GM12878 (cell line): ENCODE measurements around the gene FMNL2. TPM values are rescaled to one million over a fixed set of nuclear protein-coding genes. Genes with fewer than 3 reads are reported as not detected.

ENCODE experiments used
- ATAC-seq: fragments of 200-7000 bp; cut with Tn5 transposase; 3 replicates; pipeline ENCODE4 v1.9.1; 2020; ENCODE audit warnings: mild to moderate bottlenecking, moderate library complexity
- BruUV-seq: library from RNA; stranded (reverse); fragments of 400-500 nt; replicated peaks from 2 replicates; lab custom pipeline; 2021; lab: Mats Ljungman, UMichigan
- CTCF ChIA-PET: fragments of 300-600 bp; sonication (Branson Sonifier 250); formaldehyde crosslinking; extraction: SDS; loops from one replicate; lab custom pipeline; 2021; ENCODE audit warnings: inconsistent platforms; lab: Yijun Ruan, JAX
- POLR2A ChIA-PET: fragments of 350-600 bp; formaldehyde crosslinking; extraction: SDS; loops from one replicate; lab custom pipeline; 2021; ENCODE audit warnings: inconsistent platforms; lab: Charles Lee
- RAD21 ChIA-PET: fragments of 300-600 bp; sonication (Branson Sonifier 250); formaldehyde crosslinking; loops from one replicate; lab custom pipeline; 2023; ENCODE audit warnings: antibody characterized with exemption; ENCODE audit not compliant: unreplicated experiment; lab: Charles Lee
- SMC1A ChIA-PET: fragments of 300-600 bp; sonication (Branson Sonifier 250); formaldehyde crosslinking; loops from one replicate; lab custom pipeline; 2023; ENCODE audit not compliant: unreplicated experiment, uncharacterized antibody; lab: Charles Lee
- DNase-seq: peaks from one replicate; pipeline ENCODE4 v3.0.0-alpha.2; 2011; ENCODE audit warnings: low read depth, low spot score
- FAIRE-seq: peaks from 3 replicates; lab custom pipeline; 2011; peaks lifted over from hg19 to GRCh38; lab: Jason Lieb, UNC
- H2AFZ ChIP-seq: 2 replicates; pipeline ENCODE4 v1.6.0; 2011; ENCODE audit warnings: low read depth, low read length, control low read depth; ENCODE audit not compliant: control insufficient read depth
- H3K27ac ChIP-seq: 2 replicates; pipeline ENCODE4 v1.5.1; 2011; ENCODE audit warnings: control low read depth; ENCODE audit not compliant: control insufficient read depth, insufficient read depth
- H3K27me3 ChIP-seq, 2 experiments: replicated peaks in 1 of 2; 2 replicates each; pipeline versions ENCODE4 v1.6.0 to v1.6.1; 2011; ENCODE audit warnings: low read length in 1 of 2; ENCODE audit not compliant: control insufficient read depth in 2 of 2, insufficient read depth in 2 of 2
- H3K36me3 ChIP-seq, 2 experiments: 2 replicates each; pipeline ENCODE4 v1.5.1; 2011; ENCODE audit warnings: low read length in 1 of 2; ENCODE audit not compliant: control insufficient read depth in 2 of 2, insufficient read depth in 2 of 2
- H3K4me1 ChIP-seq: 2 replicates; pipeline ENCODE4 v1.6.1; 2011; ENCODE audit warnings: mild to moderate bottlenecking, low read length, moderate library complexity, mixed read lengths; ENCODE audit not compliant: control insufficient read depth, insufficient read depth
- H3K4me2 ChIP-seq: 2 replicates; pipeline ENCODE4 v1.6.0; 2011; ENCODE audit warnings: control low read depth; ENCODE audit not compliant: control insufficient read depth, insufficient read depth
- H3K4me3 ChIP-seq: fragments of 200-600 bp; sonication (generic); 2 replicates; pipeline ENCODE4 v1.5.1; 2016
- H3K79me2 ChIP-seq: 2 replicates; pipeline ENCODE4 v1.6.0; 2011; ENCODE audit warnings: low read length; ENCODE audit not compliant: control insufficient read depth, insufficient read depth
- H3K9ac ChIP-seq: 2 replicates; pipeline ENCODE4 v1.8.0; 2011; ENCODE audit warnings: low read length, control low read depth, mixed read lengths; ENCODE audit not compliant: control insufficient read depth, insufficient read depth
- H3K9me3 ChIP-seq: replicated peaks from 3 replicates; pipeline ENCODE4 v1.5.1; 2011; ENCODE audit warnings: mild to moderate bottlenecking, low read length; ENCODE audit not compliant: control insufficient read depth, insufficient read depth
- H4K20me1 ChIP-seq: 2 replicates; pipeline ENCODE4 v1.6.0; 2011; ENCODE audit not compliant: control insufficient read depth, insufficient read depth
- CEBPB ChIP-seq, 2 experiments: fragments of 150-350 bp in 1 of 2; IDR thresholded peaks; 2 replicates each; pipeline ENCODE4 v1.6.1; 2012 to 2014; ENCODE audit warnings: low read depth in 2 of 2, low read length in 2 of 2, borderline replicate concordance in 1 of 2, inconsistent platforms in 1 of 2
- EED ChIP-seq: sonication (generic); IDR thresholded peaks from 2 replicates; pipeline ENCODE4 v1.6.1; 2016; ENCODE audit warnings: antibody characterized with exemption, low read depth
- FOS ChIP-seq: IDR thresholded peaks from 3 replicates; pipeline ENCODE4 v1.6.1; 2011; ENCODE audit warnings: borderline replicate concordance; ENCODE audit not compliant: insufficient read length; ENCODE audit errors: extremely low read depth
- GABPA ChIP-seq: IDR thresholded peaks from 2 replicates; pipeline ENCODE4 v1.6.1; 2014; ENCODE audit warnings: antibody characterized with exemption, low read depth, mild to moderate bottlenecking, inconsistent platforms
- KAT2A ChIP-seq: conservative IDR thresholded peaks from 2 replicates; pipeline ENCODE4 v1.6.1; 2011; ENCODE audit warnings: low read depth, low read length; ENCODE audit not compliant: control insufficient read depth
- MTA2 ChIP-seq: fragments of 450-650 bp; IDR thresholded peaks from 2 replicates; pipeline ENCODE4 v1.6.1; 2016; ENCODE audit warnings: low read depth, mild to moderate bottlenecking, moderate library complexity
- NRF1 ChIP-seq: conservative IDR thresholded peaks from 2 replicates; pipeline ENCODE4 v1.6.1; 2011; ENCODE audit warnings: mild to moderate bottlenecking, low read depth, low read length, improper control_type of control experiment
- POLR2AphosphoS2 ChIP-seq: IDR thresholded peaks from 2 replicates; pipeline ENCODE4 v1.6.1; 2011; ENCODE audit warnings: low read depth, mild to moderate bottlenecking, low read length, improper control_type of control experiment, moderate library complexity
- WGBS: methylation state at CpG from one replicate; pipeline ENCODE4 v1.1.6; 2016; ENCODE audit warnings: low lambda C conversion rate; ENCODE audit not compliant: insufficient replicate concordance, insufficient coverage; ENCODE audit errors: missing lambda C conversion rate; 5-methylcytosine and 5-hydroxymethylcytosine counted together
- in situ Hi-C: fragments of 300-500 bp; cut with MboI; formaldehyde crosslinking; loops from 9 replicates; pipeline ENCODE4 v1.14.3; 2018; ENCODE audit warnings: mixed read lengths
- intact Hi-C: fragments of 100-400 bp; cut with micrococcal nuclease; formaldehyde crosslinking; loops from one replicate; pipeline ENCODE4 v1.14.2; 2022; ENCODE audit not compliant: unreplicated experiment
- polyA plus RNA-seq, 11 experiments: library from polyadenylated mRNA; depleted of rRNA in 4 of 11; unstranded in 6 of 11; stranded (reverse) in 5 of 11; fragments of >200 nt; fragmentation: Nextera tagmentation in 4 of 11; fragmentation: Illumina TruSeq in 1 of 11; extraction: Ambion mirVana in 4 of 11; extraction: Trizol in 1 of 11; gene quantifications; 1 replicate in 1 of 11; 2 replicates in 10 of 11; pipeline versions ENCODE4 v1.2.1 to v1.2.3, GENCODE V29; 2011 to 2016; ENCODE audit warnings: inconsistent platforms in 2 of 11, missing spikeins in 2 of 11, low read depth in 1 of 11
- total RNA-seq, 4 experiments: library from RNA; depleted of rRNA in 3 of 4; stranded (reverse); fragments of >200 nt in 3 of 4; fragmentation: Illumina TruSeq in 1 of 4; extraction: Trizol in 1 of 4; gene quantifications; 2 replicates each; pipeline versions ENCODE4 v1.2.1 to v1.2.3, GENCODE V29; 2013 to 2021

The FMNL2 gene
- total and polyA plus RNA-seq, 10 of the 15 experiments (the other 5 are each of a cell fraction or from before 2014, with no cell fraction given) = 0.13 to 9.9 (median 0.35) TPM

DNA sequence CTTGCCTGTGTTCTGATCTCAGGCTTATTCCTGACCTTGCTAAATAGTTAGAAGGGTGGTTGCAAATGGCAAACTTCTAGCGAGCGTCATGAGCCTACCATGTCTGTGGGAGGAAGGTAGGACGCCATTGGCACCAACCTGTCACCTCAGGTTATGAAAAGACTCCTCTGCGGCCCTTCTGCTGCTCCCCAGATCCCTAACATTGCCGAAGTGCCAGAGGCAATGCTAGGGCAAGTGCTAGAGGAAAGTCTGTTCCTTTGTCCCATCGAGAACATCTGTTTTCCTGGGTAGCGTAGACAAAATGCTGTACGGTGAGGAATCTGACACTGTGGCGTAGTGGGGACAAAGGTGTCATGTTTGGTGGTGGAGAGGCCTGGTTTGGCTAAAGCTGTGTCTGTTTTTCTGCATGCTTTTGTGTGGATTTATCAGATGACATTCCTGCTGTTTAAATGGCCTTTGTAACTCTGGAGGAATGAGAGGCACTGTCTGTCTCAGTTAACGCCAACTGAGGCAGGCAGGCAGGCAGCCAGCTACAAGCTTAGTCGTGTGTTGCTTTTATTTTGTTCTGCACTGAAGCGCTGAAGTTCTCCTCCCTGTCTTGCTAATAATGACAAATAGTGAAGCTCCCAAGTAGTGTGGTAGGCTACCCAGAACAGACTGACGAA is 288.2 kb downstream of the FMNL2 start:
- no peak for DNase-seq
- Histone ChIP-seq H3K4me1 (no peaks in the 10 kb centered on the region), H3K36me3 (no peaks in the 10 kb centered on the region), H3K27me3 (no peaks in the 10 kb centered on the region), H3K9ac (no peak overlapping the region), H3K4me3 (no peak overlapping the region), H2AFZ (no peak overlapping the region), H4K20me1 (no peaks in the 10 kb centered on the region), H3K79me2 (no peaks in the 10 kb centered on the region), H3K4me2 (no peak overlapping the region), H3K27ac (no peak overlapping the region), H3K9me3 (no peaks in the 10 kb centered on the region)
- ChIA-PET SMC1A (interaction anchor here (0.9 to 1.9 kb wide), 2 partner anchors 9 to 117 kb away, joined by 3 to 7 read pairs; no protein-coding TSS in a partner anchor), CTCF (interaction anchor here (1.4 to 4.9 kb wide), 2 partner anchors 10 to 12 kb away, joined by 5 to 25 read pairs; no protein-coding TSS in a partner anchor), POLR2A (no interaction called here), RAD21 (interaction anchor here (1.1 kb wide), 1 partner anchor 447 kb away, joined by 4 read pairs; the partner anchor contains the start of gene STAM2)
- in situ Hi-C loops = no loop called here
- BruUV-seq = no TSS peak
- intact Hi-C loops = no loop called here
- TF ChIP-seq EED (no peak), CEBPB (IDR thresholded peaks at IDR 0.05; ENCODE audit: borderline replicate concordance in 1 of 2, low read depth in 2 of 2, low read length in 2 of 2) (no peak), FOS (no peak)
- WGBS = 63% methylated on average over 13 of the region's 13 CpGs
- no peak for FAIRE-seq
- no peak for ATAC-seq

DNA sequence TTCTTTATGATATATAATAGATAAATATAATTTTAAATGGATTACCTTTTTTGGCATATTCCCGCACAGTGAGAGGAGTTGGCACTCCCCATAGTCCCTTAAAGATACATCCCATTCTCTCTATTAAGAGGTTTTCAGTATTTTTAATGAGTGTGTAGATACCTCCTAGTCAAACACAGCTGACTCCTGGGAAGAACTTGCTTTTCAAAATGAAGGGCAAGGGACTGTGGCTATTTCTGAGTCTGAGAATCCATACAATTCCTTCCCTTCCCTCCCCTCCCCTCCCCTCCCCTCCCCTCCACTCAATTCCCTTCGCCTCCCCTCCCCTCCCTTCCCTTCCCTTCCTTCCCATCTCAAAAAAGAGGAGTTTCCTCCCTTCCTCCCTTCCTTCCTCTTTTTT is 288.8 kb downstream of the FMNL2 start:
- Histone ChIP-seq H3K4me2 (no peak overlapping the region), H3K9ac (no peak overlapping the region), H3K9me3 (no peaks in the 10 kb centered on the region), H3K27me3 (no peaks in the 10 kb centered on the region), H3K4me1 (no peaks in the 10 kb centered on the region), H3K36me3 (no peaks in the 10 kb centered on the region), H2AFZ (no peak overlapping the region), H4K20me1 (no peaks in the 10 kb centered on the region), H3K4me3 (no peak overlapping the region), H3K27ac (no peak overlapping the region), H3K79me2 (no peaks in the 10 kb centered on the region)
- ChIA-PET POLR2A (interaction anchor here (0.5 kb wide), 1 partner anchor 93 kb away, joined by 6 read pairs; the partner anchor contains the start of gene PRPF40A), RAD21 (interaction anchor here (1.1 kb wide), 1 partner anchor 448 kb away, joined by 4 read pairs; the partner anchor contains the start of gene STAM2), SMC1A (interaction anchor here (0.9 to 1.9 kb wide), 2 partner anchors 10 to 118 kb away, joined by 3 to 7 read pairs; no protein-coding TSS in a partner anchor), CTCF (interaction anchor here (1.4 to 4.9 kb wide), 2 partner anchors 10 to 11 kb away, joined by 5 to 25 read pairs; no protein-coding TSS in a partner anchor)
- 100% methylated on average over 1 of the region's 2 CpGs for WGBS
- TF ChIP-seq MTA2 (no peak), POLR2AphosphoS2 (no peak), NRF1 (no peak), KAT2A (no peak), GABPA (no peak)
- DNase-seq (no peak), ATAC-seq (no peak), FAIRE-seq (no peak)
- intact Hi-C loops = no loop called here
- no TSS peak for BruUV-seq
- in situ Hi-C loops = no loop called here
